Activated T-cell treated with anti-CD3 and anti-CD28 coated beads for 24 hours (primary cell): ENCODE data around the gene PHACTR3.

Source experiments
- DNase-seq: peaks from one replicate; pipeline ENCODE4 v3.0.0-alpha.2; 2020; ENCODE audit warnings: low read depth

Gene PHACTR3

GRCh38 chr20:59698598-59698997 is 94.3 kb downstream of the PHACTR3 start:
- DNase-seq = no peak

- DNase-seq = no peak
Observed at GRCh38 chr20:59701236-59701635, 96.9 kb downstream of the PHACTR3 start.

- no peak for DNase-seq
Observed at GRCh38 chr20:59703046-59703445, 98.7 kb downstream of the PHACTR3 start.

GRCh38 chr20:59705651-59706399 is 101.5 kb downstream of the PHACTR3 start:
- DNase-seq = no peak

GRCh38 chr20:59706400-59706693 is 102.0 kb downstream of the PHACTR3 start:
- DNase-seq = no peak

- DNase-seq = no peak
Observed at GRCh38 chr20:59708326-59708725, 104.0 kb downstream of the PHACTR3 start.

- no peak for DNase-seq
Observed at GRCh38 chr20:59709636-59710035, 105.3 kb downstream of the PHACTR3 start.

GRCh38 chr20:59718071-59718470 is 113.7 kb downstream of the PHACTR3 start:
- no peak for DNase-seq

- no peak for DNase-seq
Observed at GRCh38 chr20:59718751-59719150, 114.4 kb downstream of the PHACTR3 start.

- no peak for DNase-seq
Observed at GRCh38 chr20:59720013-59720412, 115.7 kb downstream of the PHACTR3 start.

GRCh38 chr20:59721386-59721785 is 117.0 kb downstream of the PHACTR3 start:
- DNase-seq = no peak

GRCh38 chr20:59723108-59723500 is 118.8 kb downstream of the PHACTR3 start:
- DNase-seq = no peak

GRCh38 chr20:59723607-59724456 is 119.5 kb downstream of the PHACTR3 start:
- no peak for DNase-seq

GRCh38 chr20:59724457-59725366 is 120.4 kb downstream of the PHACTR3 start:
- DNase-seq = no peak

- DNase-seq = no peak
Observed at GRCh38 chr20:59725476-59726280, 121.3 kb downstream of the PHACTR3 start.

GRCh38 chr20:59726281-59726595 is 121.9 kb downstream of the PHACTR3 start:
- DNase-seq = no peak

GRCh38 chr20:59728722-59729430 is 124.5 kb downstream of the PHACTR3 start:
- DNase-seq = no peak

- DNase-seq = no peak
Observed at GRCh38 chr20:59729506-59729905, 125.2 kb downstream of the PHACTR3 start.

GRCh38 chr20:59730722-59731121 is 126.4 kb downstream of the PHACTR3 start:
- no peak for DNase-seq

- DNase-seq = no peak
Observed at GRCh38 chr20:59731376-59731775, 127.0 kb downstream of the PHACTR3 start.

- no peak for DNase-seq
Observed at GRCh38 chr20:59733351-59733750, 129.0 kb downstream of the PHACTR3 start.
